Prostate gland (tissue), 2 donors: ENCODE results near the gene TRIO.

Source experiments
- CTCF ChIP-seq, 4 experiments: fragments of 200-600 bp in 2 of 4; fragments of 450-650 bp in 2 of 4; sonication (generic) in 2 of 4; IDR thresholded peaks; 1 replicate in 3 of 4; 2 replicates in 1 of 4; pipeline ENCODE4 v1.5.1; 2016 to 2019; ENCODE audit warnings: antibody characterized with exemption in 4 of 4, mild to moderate bottlenecking in 2 of 4, moderate library complexity in 2 of 4
- POLR2A ChIP-seq: fragments of 450-650 bp; IDR thresholded peaks from one replicate; pipeline ENCODE4 v1.6.1; 2016; ENCODE audit warnings: antibody characterized with exemption, mild to moderate bottlenecking
- POLR2AphosphoS5 ChIP-seq: sonication (generic); formaldehyde crosslinking; IDR thresholded peaks from one replicate; pipeline ENCODE4 v1.6.1; 2017; ENCODE audit warnings: antibody characterized with exemption

GRCh38 chr5:14382640-14383039 lies 239.5 kb downstream of the TRIO start:
- TF ChIP-seq CTCF (IDR thresholded peaks at IDR 0.05) (no peak), POLR2AphosphoS5 (no peak), POLR2A (no peak)
